HG03159 (cell line): ENCODE results near the gene TNRC18.
"Not testable (repeated sequence)": the region's sequence is repeated elsewhere in the genome, so short reads cannot be mapped to it uniquely, and the experiment has no call there.

Experiments used
- ATAC-seq: cut with Tn5 transposase; IDR thresholded peaks from one replicate; pipeline ENCODE4 v1.9.1; 2021; ENCODE audit warnings: mild to moderate bottlenecking, moderate library complexity; ENCODE audit not compliant: unreplicated experiment

Gene TNRC18

DNA sequence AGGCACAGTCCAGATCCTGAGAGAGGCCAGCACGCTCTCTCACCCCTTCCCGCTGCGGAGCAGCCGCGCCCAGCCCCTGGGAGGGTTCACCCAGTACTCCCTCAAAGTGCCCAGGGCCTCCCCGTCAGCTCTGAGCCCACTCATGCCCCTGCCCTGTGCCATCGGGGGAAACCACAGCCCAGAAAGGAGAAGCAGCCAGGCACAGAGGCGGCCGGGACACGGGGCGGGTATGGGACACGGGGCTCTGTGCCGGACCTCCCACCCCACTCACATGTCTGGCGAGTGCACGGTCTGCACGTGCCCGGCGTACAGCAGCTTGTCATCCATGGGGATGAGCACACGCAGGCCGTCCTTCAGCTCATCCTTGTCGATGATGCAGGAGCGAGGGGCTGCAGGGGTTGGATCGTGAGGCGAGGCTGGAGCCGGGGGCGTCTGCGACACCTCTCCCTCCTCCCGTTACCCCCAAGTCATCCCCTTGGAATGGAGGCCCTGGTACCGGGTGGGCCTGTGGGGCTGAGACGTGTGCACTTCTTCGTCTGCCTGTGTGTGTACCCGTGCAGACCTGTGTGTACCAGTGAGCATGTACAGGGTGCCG is 102.7 kb downstream of the TNRC18 start:
- ATAC-seq = no peak

DNA sequence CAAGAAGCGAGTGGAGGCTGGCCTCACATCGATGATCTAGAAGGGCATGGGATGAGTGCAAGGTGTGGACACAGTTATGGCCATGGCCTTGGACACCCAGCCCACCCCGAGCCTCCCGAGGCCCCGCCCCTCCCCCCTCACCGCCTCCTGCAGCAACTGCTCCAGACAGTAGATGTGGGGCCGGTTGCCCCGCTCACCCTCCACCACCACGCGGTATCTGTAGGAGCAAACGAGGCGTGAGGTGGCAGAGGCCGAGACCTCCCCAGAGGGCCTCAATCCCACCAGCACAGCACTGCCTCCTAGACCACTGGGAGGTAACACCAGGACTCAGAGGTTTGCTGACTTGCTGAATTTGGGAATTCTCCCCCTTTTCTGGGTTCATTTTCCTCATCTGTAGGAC is 103.2 kb downstream of the TNRC18 start:
- no peak for ATAC-seq

DNA sequence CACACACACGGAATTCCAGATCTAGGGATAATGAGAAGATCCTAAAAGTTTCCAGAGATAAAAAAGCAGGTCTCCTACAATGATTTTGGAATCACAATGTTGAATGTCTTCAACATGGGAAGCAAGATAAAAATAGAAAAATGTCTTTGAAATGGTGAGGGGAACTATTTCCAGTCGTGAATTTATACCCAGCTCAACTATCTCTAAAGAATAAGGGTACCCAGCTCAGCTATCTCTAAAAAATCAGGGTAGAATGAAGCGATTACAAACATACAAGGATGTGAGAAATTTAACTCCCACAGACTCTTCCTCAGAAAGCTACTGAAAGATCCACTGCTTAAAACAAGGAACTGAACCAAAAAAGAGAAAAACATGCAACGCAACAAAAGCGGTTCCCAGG is 105.0 kb downstream of the TNRC18 start:
- ATAC-seq = not testable (repeated sequence)

DNA sequence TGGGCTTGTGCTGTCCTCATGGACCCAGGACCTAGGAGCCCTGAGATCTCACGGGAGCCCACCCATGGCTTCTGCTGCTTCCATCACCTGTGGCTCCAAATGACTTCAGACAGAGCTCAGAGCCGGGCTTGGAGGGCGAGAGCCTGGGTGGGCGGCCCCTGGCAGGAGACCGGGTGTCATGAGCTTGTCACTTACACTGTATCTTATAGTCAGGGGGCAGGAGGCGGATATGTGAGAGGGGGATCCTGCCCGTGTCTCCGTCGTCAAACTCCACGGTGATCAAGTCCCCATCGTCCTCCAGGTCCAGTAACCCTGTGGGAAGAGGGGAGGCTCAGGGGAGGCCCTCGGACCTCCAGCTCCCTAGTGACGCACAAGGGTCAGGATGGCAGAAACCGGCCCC is 107.9 kb downstream of the TNRC18 start:
- ATAC-seq = no peak

DNA sequence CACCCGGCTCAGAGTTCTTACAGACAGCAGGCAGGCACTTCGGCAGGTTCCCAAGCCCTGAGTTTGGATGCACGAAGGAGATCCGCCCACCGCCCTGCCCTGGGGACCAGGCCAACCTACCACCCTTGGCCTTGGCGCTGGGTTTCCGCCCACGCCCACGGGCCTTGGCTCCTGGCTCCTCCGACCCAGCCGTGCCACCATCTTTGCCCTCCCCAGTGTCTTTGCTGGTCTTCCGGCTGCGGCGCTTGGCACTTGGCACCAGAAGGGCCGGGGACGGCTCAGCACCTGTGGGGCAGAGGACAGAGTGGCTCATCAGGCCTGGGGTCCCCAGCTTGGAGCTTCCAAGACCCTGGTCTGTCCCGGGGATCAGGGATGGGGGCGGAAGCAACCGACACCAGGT is 108.8 kb downstream of the TNRC18 start:
- no peak for ATAC-seq

DNA sequence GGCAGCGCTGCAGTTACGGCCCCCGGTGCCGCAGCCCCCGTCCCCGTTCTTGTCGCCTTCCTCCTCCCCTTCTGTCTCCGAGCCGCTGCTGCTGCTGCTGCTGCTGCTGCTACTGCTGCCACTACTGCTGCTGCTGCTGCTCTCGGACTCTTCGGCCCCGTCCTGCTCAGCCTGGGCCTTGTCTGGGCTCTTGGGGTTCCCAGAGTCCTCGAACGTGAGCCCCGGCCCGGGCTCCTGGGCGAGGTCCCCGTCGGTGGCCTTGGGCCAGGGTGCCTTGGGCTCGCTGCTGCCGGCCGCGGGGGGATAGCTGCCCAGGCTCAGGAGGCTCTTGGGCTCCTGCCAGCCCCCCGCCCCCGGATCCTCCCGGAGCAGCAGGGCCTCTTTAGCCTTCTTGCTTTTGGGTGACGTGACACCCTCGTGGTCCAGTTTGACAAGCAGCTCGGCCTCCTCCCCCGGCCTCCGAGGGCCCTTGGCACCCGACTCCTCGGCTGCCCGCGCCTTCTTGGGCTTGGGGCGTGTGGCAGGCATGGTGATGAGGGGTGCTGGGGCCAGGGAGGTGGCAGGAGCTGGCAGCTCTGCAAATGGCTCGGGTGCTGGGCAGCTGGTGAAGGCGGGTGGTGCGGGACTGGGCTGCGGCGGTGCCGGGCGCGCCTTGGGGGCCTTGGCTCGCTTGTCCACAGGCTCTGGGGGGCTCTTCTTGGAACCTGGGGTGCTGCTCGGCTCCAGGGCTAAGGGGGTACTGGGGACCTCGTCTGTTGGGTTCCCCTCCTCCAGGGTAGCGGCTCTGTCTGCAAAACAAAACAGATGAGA is 110.4 kb downstream of the TNRC18 start:
- not testable (repeated sequence) for ATAC-seq

DNA sequence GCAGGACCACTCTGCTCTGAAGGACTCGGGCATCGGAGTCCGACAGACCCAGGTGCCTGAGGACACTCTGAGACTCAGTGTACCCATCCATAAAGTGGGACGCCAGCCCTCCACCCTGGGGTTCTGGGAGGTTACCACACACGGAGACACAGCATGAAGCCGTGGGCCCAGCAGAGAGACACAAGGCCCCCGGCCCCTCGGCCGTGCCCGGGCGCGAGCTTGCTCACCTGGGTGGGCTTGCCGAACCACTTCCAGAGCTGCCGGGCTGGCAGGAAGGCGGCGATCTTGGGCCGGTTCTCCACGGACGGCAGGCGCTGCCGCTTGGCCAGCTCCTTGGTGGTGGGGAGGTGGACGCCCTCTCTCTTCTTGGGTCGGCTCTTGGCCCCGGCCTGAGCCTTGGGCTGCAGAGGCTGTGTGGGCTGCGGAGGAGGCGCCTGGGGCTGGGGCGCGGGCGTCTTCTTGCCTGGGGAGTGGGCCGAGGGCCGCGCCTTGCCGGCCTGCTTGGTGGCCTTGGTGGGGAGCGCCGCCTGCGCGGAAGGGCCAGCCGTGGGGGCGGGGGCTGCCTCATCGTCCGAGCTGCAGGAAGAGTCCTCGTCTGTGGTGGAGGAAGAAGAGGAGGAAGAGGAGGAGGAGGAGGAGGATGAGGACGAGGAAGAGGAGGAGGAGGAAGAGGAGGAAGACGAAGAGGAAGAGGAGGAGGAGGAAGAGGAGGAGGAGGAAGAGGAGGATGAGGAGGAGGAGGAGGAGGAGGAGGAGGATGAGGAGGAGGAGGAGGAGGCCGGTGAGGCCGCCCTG is 111.2 kb downstream of the TNRC18 start:
- ATAC-seq = not testable (repeated sequence)

DNA sequence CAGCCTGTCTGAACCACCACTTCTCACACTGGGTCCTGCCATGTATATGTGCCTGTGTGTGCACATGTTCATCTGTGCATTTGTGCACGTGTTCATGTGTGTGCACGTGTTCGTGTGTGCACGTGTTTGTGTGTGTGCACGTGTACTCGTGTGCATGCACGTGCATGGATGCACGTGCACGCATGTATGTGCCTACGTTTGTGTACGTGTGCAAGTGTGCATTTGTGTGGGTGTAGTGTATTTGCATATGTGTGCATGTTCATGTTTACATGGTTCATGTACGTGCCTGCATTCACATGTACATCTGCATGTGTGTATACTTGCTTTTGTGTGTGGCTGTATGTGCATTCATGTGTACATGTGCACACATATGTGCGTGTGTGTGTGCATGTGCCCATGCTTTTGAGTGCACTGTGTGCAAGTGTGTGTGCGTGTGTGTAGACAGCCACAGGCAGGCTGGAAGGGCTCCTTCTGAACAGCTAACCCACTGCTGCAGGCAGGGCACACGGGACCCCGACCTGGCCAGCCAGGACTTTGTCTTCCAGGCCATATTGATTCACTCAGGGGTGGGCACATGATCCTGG is 112.7 kb downstream of the TNRC18 start:
- no peak for ATAC-seq

DNA sequence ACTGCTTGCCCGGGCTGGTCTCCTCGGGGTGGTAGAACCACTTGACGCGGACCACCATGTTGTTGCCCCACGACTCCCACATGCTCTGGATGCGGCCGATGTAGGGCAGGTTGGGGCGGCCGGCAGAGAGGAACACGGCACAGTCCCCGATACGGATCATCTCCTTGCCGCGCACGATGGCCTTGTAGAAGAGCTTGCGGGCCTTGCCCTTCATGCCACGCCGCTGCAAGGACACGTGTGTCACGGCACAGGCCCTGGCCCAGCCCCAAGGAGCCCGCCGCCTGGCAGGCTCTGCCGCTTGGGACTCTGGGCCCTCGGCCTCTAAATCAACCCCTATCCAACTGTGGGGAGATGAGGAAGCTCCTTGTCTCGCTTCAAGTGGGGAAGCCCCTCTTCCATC is 114.5 kb downstream of the TNRC18 start:
- no peak for ATAC-seq

DNA sequence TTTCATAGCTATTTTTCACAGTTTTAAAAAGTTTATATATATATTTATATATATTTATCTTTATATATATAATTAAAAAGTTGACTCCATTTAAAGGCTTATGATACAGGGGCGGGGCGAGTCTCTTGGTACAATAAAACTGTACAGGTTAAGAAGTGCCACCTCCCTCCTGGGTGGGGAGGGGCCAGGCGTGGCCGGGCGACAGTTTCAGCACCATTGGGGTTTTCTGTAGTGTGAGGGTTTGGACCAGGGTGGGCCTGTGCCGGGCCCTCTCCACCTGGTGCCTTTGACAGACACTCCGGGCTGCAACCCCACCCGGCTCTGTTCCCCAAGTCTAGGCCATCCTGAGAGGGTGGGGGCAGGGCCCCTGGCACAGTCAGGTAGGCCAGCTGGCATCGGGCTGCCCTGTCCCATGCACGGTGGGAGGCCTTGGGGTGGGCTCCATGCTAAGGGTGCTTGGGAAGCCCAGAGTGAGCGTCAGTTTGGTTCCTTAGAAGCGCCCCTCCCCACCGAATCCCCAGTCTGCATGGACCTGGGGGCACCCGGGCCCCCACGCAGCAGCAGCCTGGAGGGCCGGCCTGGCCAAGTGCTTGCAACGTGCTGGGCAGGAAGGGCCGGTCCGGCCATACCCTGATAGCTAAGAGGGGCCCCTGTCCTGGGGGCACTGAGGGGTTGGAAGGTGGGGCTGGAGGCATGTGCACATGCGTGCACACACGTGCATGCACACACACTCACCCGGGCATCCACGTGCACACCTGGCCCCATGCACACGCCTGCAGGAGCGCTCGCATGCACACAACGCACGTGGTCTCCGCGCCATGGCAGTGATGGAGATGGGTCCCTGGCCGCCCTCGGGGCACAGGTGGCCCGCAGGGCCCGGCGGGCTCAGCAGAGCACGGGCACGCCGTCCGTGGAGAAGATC is 116.2 kb downstream of the TNRC18 start:
- ATAC-seq = not testable (repeated sequence)

DNA sequence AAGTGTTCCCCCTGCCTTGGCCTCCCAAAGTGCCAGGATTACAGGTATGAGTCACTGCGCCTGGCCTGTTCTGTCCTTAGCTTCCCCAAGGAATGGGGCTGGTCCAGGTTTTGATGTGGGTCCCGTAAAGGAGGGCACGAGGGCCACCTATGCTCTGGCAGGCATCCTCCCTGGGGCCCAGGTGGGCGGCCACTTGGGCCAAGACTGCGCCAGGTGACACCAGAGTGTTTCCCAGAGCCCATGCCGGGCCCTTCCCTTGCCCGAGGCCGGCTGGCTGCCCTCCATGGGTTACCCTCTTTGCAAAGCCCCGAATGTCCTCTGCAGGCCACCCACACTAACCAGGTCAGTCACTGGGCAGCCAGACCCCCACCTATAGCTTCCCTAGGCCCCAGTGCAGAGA is 118.6 kb downstream of the TNRC18 start:
- not testable (repeated sequence) for ATAC-seq

DNA sequence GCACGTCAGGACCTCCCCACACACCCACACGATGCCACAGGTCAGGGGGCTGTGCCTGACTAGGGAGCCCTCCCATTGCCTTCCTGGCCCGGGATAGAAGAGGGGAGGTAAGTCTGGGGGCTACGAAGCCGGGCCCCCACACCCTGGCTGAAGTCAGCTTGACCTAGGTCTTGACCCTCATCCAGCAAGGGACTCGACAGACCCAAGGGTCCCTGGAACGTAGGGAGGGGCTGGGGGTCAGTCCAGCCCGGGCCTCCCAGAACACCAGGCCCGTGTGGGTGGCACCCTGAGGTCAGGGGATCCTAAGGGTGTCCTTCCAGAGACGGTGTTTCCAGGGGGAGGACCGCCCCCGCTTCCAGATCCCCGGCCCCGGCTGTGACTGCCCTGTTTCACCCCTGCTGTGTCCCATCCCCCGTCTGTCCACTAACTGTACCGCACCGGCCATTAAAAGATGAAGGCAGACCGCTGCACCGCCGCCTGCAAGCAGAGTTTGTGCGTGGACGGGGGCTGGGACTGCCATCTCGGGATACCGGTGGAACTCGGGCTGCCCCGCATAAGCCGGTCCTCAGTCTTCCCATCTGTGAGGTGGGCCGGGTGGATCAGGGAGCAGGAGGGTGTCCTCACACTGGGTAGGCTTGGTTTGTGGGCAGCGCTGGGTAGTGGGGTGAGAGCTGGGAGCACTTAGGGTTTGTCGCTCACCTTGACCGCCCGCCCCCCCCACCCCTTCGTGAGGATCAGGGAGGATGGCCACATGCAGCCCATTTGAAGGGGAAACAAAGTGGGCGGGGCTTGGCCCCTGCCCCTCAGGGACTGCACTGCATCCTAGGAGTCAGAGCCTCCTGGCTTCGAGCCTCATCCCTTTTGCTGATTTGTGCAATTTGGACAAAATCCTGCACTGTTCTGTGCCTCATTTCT is 119.8 kb downstream of the TNRC18 start:
- no peak for ATAC-seq

DNA sequence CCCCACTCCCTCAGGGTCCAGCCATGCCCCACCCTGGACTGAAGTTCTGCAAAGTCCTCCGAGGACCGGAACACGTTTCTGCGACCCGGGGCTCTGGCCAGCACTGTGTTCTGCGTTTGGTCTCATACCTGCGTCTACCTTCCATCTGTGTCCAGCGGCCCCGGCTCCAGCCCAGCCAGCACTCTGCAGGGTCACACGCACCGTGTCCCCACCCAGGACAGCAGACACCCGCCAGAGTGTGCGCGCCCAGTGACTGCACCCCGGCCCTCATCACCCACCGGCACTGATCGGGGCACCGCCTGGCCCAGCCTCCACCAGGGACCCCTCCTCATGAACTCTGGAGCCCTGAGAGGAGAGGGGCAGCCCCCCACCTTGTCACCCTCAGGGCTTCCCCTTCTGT is 120.6 kb downstream of the TNRC18 start:
- no peak for ATAC-seq

DNA sequence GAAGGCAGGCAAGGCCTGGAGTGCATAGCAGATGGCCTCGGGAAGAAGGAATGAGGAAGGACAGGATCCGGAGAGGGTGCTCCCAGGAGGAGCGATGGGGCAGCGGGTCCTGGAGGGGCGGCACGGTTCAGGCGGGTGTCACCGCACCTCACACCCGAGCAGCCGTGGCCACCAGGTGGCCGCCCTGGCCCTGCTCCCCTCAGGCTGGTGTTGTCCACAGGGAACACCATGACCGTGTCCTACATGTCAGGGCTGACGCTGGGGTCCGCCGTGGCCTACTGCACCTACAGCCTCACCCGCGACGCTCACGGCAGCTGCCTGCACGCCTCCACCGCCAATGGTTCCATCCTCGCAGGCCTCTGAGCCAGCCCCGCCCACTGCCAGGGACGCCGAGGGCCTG is 121.1 kb downstream of the TNRC18 start:
- ATAC-seq = no peak

DNA sequence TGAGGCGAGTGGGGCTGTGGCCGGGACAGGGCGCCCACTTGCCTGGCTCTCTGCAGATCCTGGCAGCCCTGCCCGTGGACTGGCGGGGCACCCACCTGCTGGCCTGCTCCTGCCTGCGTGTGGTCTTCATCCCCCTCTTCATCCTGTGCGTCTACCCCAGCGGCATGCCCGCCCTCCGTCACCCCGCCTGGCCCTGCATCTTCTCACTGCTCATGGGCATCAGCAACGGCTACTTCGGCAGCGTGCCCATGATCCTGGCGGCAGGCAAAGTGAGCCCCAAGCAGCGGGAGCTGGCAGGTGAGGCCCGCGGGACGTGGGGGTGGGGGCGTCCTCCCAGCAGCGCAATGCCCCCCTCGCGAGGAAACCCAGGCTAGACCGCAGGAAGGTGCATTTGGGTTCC is 123.3 kb downstream of the TNRC18 start:
- ATAC-seq = no peak

DNA sequence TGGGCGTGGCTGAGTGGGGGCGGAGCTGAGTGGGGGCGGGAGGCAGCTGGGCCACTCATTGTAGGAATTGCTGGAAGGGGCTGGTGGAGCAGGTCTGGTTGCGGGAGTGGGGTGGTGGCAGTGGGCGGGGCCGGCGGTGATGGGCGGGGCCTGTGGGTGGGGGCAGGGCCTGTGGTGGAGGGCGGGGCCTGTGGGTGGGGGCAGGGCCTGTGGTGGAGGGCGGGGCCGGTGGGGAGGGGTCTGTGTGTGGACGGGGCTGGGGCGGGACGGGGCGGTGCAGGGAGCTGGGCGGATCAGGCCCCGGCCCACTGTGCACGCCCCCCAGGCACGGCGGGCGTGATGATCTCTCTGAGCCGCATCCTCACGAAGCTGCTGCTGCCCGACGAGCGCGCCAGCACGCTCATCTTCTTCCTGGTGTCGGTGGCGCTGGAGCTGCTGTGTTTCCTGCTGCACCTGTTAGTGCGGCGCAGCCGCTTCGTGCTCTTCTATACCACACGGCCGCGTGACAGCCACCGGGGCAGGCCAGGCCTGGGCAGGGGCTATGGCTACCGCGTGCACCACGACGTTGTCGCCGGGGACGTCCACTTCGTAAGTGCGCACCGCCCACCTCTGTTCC is 126.9 kb downstream of the TNRC18 start:
- ATAC-seq = peak; percentile 55

DNA sequence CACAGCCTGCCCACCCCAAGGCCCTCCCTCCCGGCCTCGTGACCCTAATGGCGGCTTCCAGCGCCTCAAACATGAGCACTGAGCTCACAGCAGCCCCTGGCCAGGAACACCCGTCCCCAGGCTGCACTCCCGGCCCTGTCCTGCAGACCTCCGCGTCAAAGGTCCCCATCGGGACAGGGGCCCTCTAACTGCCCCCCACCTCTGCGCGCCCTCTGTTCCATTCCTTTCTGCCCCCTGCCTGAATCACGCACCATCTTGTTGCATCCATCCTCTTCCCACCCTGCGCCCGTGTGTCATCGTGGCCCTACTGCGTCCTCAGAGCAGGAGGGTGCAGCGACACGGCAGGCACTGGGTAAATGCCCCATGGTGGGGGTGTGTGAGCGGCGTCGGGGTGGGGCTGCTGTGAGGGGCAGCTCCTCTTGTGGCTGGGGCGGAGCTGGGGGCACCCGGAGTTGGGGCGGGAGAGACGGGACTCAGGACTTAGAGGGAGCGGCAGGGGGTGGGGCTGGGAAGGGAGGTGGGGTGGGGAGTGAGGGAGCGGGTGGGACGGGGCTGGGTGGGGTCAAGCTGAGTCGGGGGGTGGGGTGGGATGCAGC is 127.5 kb downstream of the TNRC18 start:
- ATAC-seq = no peak
